Measurements from ENCODE around the gene NCOR1.

The NCOR1 gene

GRCh38 chr17:16001226-16001897 lies 214.0 kb downstream of the NCOR1 start:
- Histone ChIP-seq H3K36me3 (ENCODE audit: control insufficient read depth, insufficient read depth, low read length) (peaks cover 58% of the 10 kb centered on the region), H3K9ac (ENCODE audit: low read depth, low read length) (no peak overlapping the region), H3K9me3 (ENCODE audit: control insufficient read depth, insufficient read depth, low read length) (0 out of 2 replicates have a peak, but pooled peaks cover 3% of the 10 kb centered on the region), H3K27ac (ENCODE audit: low read depth, low read length) (no peak overlapping the region), H3K27me3 (ENCODE audit: control insufficient read depth, insufficient read depth, low read length) (no peaks in the 10 kb centered on the region), H3K4me1 (ENCODE audit: control insufficient read depth, insufficient read depth, low read length) (peaks cover 8% of the 10 kb centered on the region), H3K4me3 (ENCODE audit: low read depth, low read length) (peak overlapping the region; percentile 94)

- Histone ChIP-seq H3K27ac (ENCODE audit: low read depth, low read length) (peak overlapping the region; percentile 97), H3K4me3 (ENCODE audit: low read depth, low read length) (peak overlapping the region; percentile 94), H3K4me1 (ENCODE audit: control insufficient read depth, insufficient read depth, low read length) (peaks cover 8% of the 10 kb centered on the region), H3K27me3 (ENCODE audit: control insufficient read depth, insufficient read depth, low read length) (no peaks in the 10 kb centered on the region), H3K9ac (ENCODE audit: low read depth, low read length) (peak overlapping the region; percentile 94), H3K9me3 (ENCODE audit: control insufficient read depth, insufficient read depth, low read length) (0 out of 2 replicates have a peak, but pooled peaks cover 3% of the 10 kb centered on the region), H3K36me3 (ENCODE audit: control insufficient read depth, insufficient read depth, low read length) (peaks cover 47% of the 10 kb centered on the region)
These were observed 215.1 kb downstream of the NCOR1 start for GRCh38 chr17:15999974-16000827.

- Histone ChIP-seq H3K9ac (ENCODE audit: low read depth, low read length) (peak within 1 kb of the TSS; percentile 94), H3K4me3 (ENCODE audit: low read depth, low read length) (peak within 1 kb of the TSS; percentile 94), H3K36me3 (ENCODE audit: control insufficient read depth, insufficient read depth, low read length) (peaks cover 38% of the 10 kb centered on the region), H3K4me1 (ENCODE audit: control insufficient read depth, insufficient read depth, low read length) (peaks cover 8% of the 10 kb centered on the region), H3K27me3 (ENCODE audit: control insufficient read depth, insufficient read depth, low read length) (no peaks in the 10 kb centered on the region), H3K27ac (ENCODE audit: low read depth, low read length) (peak within 1 kb of the TSS; percentile 97), H3K9me3 (ENCODE audit: control insufficient read depth, insufficient read depth, low read length) (0 out of 2 replicates have a peak, but pooled peaks cover 3% of the 10 kb centered on the region)
These were observed 216.0 kb downstream of the NCOR1 start, which contains the start of the genes TTC19 and ZSWIM7 for GRCh38 chr17:15999141-15999973. Gene TTC19, plus strand, starts transcription at chr17:15999824. Its CDS starts 25 bp downstream, at chr17:15999849. Gene ZSWIM7, minus strand, starts transcription at chr17:15999704. Its CDS starts 110 bp downstream, at chr17:15999594.

- Histone ChIP-seq H3K27ac (ENCODE audit: low read depth, low read length) (no peak overlapping the region), H3K36me3 (ENCODE audit: control insufficient read depth, insufficient read depth, low read length) (peaks cover 30% of the 10 kb centered on the region), H3K4me3 (ENCODE audit: low read depth, low read length) (peak overlapping the region; percentile 94; the same call in 1 of the 2 replicates), H3K4me1 (ENCODE audit: control insufficient read depth, insufficient read depth, low read length) (peaks cover 8% of the 10 kb centered on the region), H3K27me3 (ENCODE audit: control insufficient read depth, insufficient read depth, low read length) (no peaks in the 10 kb centered on the region), H3K9ac (ENCODE audit: low read depth, low read length) (no peak overlapping the region), H3K9me3 (ENCODE audit: control insufficient read depth, insufficient read depth, low read length) (0 out of 2 replicates have a peak, but pooled peaks cover 3% of the 10 kb centered on the region)
These were observed 217.2 kb downstream of the NCOR1 start for GRCh38 chr17:15998031-15998562.

- peaks cover 8% of the 10 kb centered on the region for H3K4me1 ChIP-seq (ENCODE audit: control insufficient read depth, insufficient read depth, low read length)
- no peaks in the 10 kb centered on the region for H3K9me3 ChIP-seq (ENCODE audit: control insufficient read depth, insufficient read depth, low read length)
- no peak overlapping the region for H3K4me3 ChIP-seq (ENCODE audit: low read depth, low read length)
- no peak overlapping the region for H3K27ac ChIP-seq (ENCODE audit: low read depth, low read length)
- no peaks in the 10 kb centered on the region for H3K27me3 ChIP-seq (ENCODE audit: control insufficient read depth, insufficient read depth, low read length)
- H3K36me3 ChIP-seq (ENCODE audit: control insufficient read depth, insufficient read depth, low read length) = peaks cover 24% of the 10 kb centered on the region
- no peak overlapping the region for H3K9ac ChIP-seq (ENCODE audit: low read depth, low read length)
These were observed 219.0 kb downstream of the NCOR1 start for GRCh38 chr17:15996322-15996721.

- peaks cover 67% of the 10 kb centered on the region for H3K36me3 ChIP-seq (ENCODE audit: control insufficient read depth, insufficient read depth, low read length)
- no peaks in the 10 kb centered on the region for H3K27me3 ChIP-seq (ENCODE audit: control insufficient read depth, insufficient read depth, low read length)
- peaks cover 6% of the 10 kb centered on the region for H3K4me1 ChIP-seq (ENCODE audit: control insufficient read depth, insufficient read depth, low read length)
- 0 out of 2 replicates have a peak overlapping the region, but pooled peaks have one; percentile 18 for H3K9ac ChIP-seq (ENCODE audit: low read depth, low read length)
- H3K4me3 ChIP-seq (ENCODE audit: low read depth, low read length) = no peak overlapping the region
- H3K27ac ChIP-seq (ENCODE audit: low read depth, low read length) = peak overlapping the region; percentile 60
- peaks cover 6% of the 10 kb centered on the region for H3K9me3 ChIP-seq (ENCODE audit: control insufficient read depth, insufficient read depth, low read length)
These were observed 233.4 kb downstream of the NCOR1 start for GRCh38 chr17:15981646-15982580.

GRCh38 chr17:15981208-15981607 lies 234.1 kb downstream of the NCOR1 start:
- H3K4me1 ChIP-seq (ENCODE audit: control insufficient read depth, insufficient read depth, low read length) = peaks cover 6% of the 10 kb centered on the region
- no peak overlapping the region for H3K9ac ChIP-seq (ENCODE audit: low read depth, low read length)
- peaks cover 67% of the 10 kb centered on the region for H3K36me3 ChIP-seq (ENCODE audit: control insufficient read depth, insufficient read depth, low read length)
- peaks cover 6% of the 10 kb centered on the region for H3K9me3 ChIP-seq (ENCODE audit: control insufficient read depth, insufficient read depth, low read length)
- no peaks in the 10 kb centered on the region for H3K27me3 ChIP-seq (ENCODE audit: control insufficient read depth, insufficient read depth, low read length)
- peak overlapping the region; percentile 60 for H3K27ac ChIP-seq (ENCODE audit: low read depth, low read length)
- no peak overlapping the region for H3K4me3 ChIP-seq (ENCODE audit: low read depth, low read length)
